H1 (cell line): ENCODE results near the gene RYK. TPM values are rescaled to one million over a fixed set of nuclear protein-coding genes. Genes with fewer than 3 reads are reported as not detected.

Experiments used
- CTCF ChIA-PET: fragments of 300-600 bp; sonication (Branson Sonifier 250); formaldehyde crosslinking; loops from one replicate; lab custom pipeline; 2021; ENCODE audit not compliant: partially characterized antibody; lab: Charles Lee
- POLR2A ChIA-PET: fragments of 300-600 bp; sonication (Branson Sonifier 250); formaldehyde crosslinking; loops from one replicate; lab custom pipeline; 2021; ENCODE audit warnings: inconsistent platforms; ENCODE audit not compliant: partially characterized antibody; lab: Charles Lee
- DNase-seq, 2 experiments: peaks; one replicate each; pipeline versions ENCODE4 v3.0.0 to v3.0.0-alpha.2; 2010 to 2022; ENCODE audit warnings: low spot score in 2 of 2, low read depth in 1 of 2, mixed read lengths in 1 of 2
- FAIRE-seq: peaks from 2 replicates; lab custom pipeline; 2011; peaks lifted over from hg19 to GRCh38; lab: Jason Lieb, UNC
- H2AFZ ChIP-seq: 2 replicates; pipeline ENCODE4 v1.8.1; 2012; ENCODE audit warnings: low read length, inconsistent platforms
- H2AK5ac ChIP-seq: 2 replicates; pipeline ENCODE4 v1.6.1; 2013; ENCODE audit warnings: low read depth, low read length
- H2BK120ac ChIP-seq: replicated peaks from 2 replicates; pipeline ENCODE3; 2013; ENCODE audit warnings: low read depth, low read length, inconsistent platforms
- H2BK12ac ChIP-seq: 2 replicates; pipeline ENCODE4 v1.6.1; 2013; ENCODE audit warnings: low read depth, low read length
- H2BK15ac ChIP-seq: 2 replicates; pipeline ENCODE4 v1.6.1; 2013; ENCODE audit warnings: low read length
- H2BK20ac ChIP-seq: 2 replicates; pipeline ENCODE4 v1.6.1; 2013; ENCODE audit warnings: low read length
- H2BK5ac ChIP-seq: 2 replicates; pipeline ENCODE4 v1.6.1; 2013; ENCODE audit warnings: low read depth, low read length
- H3K14ac ChIP-seq: 2 replicates; pipeline ENCODE4 v1.6.1; 2013; ENCODE audit warnings: inconsistent platforms; ENCODE audit not compliant: insufficient read length
- H3K18ac ChIP-seq: 2 replicates; pipeline ENCODE4 v1.6.1; 2013; ENCODE audit warnings: low read length; ENCODE audit errors: extremely low read depth
- H3K23ac ChIP-seq: 2 replicates; pipeline ENCODE4 v1.6.1; 2013; ENCODE audit warnings: inconsistent platforms; ENCODE audit not compliant: insufficient read length
- H3K23me2 ChIP-seq: 2 replicates; pipeline ENCODE4 v1.6.1; 2013; ENCODE audit warnings: low read depth, low read length
- H3K27ac ChIP-seq: 2 replicates; pipeline ENCODE4 v1.6.1; 2011; ENCODE audit warnings: low read depth, low read length, inconsistent platforms
- H3K27me3 ChIP-seq, 4 experiments: replicated peaks in 1 of 4; 1 replicate in 1 of 4; 2 replicates in 3 of 4; pipeline versions ENCODE4 v1.6.1 to v1.8.1; 2011 to 2013; ENCODE audit warnings: low read length in 3 of 4, mild to moderate bottlenecking in 3 of 4, inconsistent platforms in 2 of 4, mixed read lengths in 2 of 4, moderate library complexity in 1 of 4; ENCODE audit not compliant: control insufficient read depth in 3 of 4, insufficient read depth in 3 of 4; ENCODE audit errors: extremely low read depth in 1 of 4
- H3K36me3 ChIP-seq, 4 experiments: 2 replicates each; pipeline versions ENCODE4 v1.6.1 to v1.8.1; 2011 to 2013; ENCODE audit warnings: mild to moderate bottlenecking in 4 of 4, low read length in 3 of 4, moderate library complexity in 2 of 4, control low read depth in 1 of 4, inconsistent platforms in 1 of 4; ENCODE audit not compliant: insufficient read depth in 4 of 4, control insufficient read depth in 2 of 4
- H3K4ac ChIP-seq: replicated peaks from 2 replicates; pipeline ENCODE3; 2013; ENCODE audit warnings: low read length, low read depth, mixed read lengths, inconsistent platforms; ENCODE audit not compliant: insufficient read length
- H3K4me1 ChIP-seq, 4 experiments: replicated peaks in 1 of 4; 1 replicate in 1 of 4; 2 replicates in 3 of 4; pipeline versions ENCODE4 v1.6.1 to v1.8.1; 2011 to 2013; ENCODE audit warnings: low read length in 3 of 4, inconsistent platforms in 2 of 4, mixed read lengths in 1 of 4; ENCODE audit not compliant: insufficient read depth in 4 of 4, control insufficient read depth in 3 of 4
- H3K4me2 ChIP-seq, 2 experiments: 2 replicates each; pipeline versions ENCODE4 v1.6.1 to v1.8.1; 2011 to 2013; ENCODE audit warnings: low read depth in 2 of 2, low read length in 2 of 2, control low read depth in 1 of 2, inconsistent platforms in 1 of 2, mild to moderate bottlenecking in 1 of 2; ENCODE audit not compliant: insufficient read depth in 1 of 2
- H3K4me3 ChIP-seq, 4 experiments: fragments of 200-600, 300-600 bp in 1 of 4; sonication (generic), shearing (Covaris generic), sonication (Bioruptor Twin) in 1 of 4; 2 replicates each; pipeline versions ENCODE4 v1.5.1 to v1.8.1; 2011 to 2016; ENCODE audit warnings: low read length in 4 of 4, low read depth in 3 of 4, control low read depth in 2 of 4, inconsistent platforms in 2 of 4, mild to moderate bottlenecking in 2 of 4, mixed read lengths in 1 of 4, moderate library complexity in 1 of 4; ENCODE audit not compliant: insufficient read depth in 2 of 4; ENCODE audit errors: extremely low read depth in 1 of 4
- H3K56ac ChIP-seq: replicated peaks from 2 replicates; pipeline ENCODE3; 2013; ENCODE audit warnings: low read depth, mild to moderate bottlenecking, mixed read lengths, low read length, inconsistent platforms; ENCODE audit not compliant: insufficient read length
- H3K79me1 ChIP-seq: 2 replicates; pipeline ENCODE4 v1.6.1; 2013; ENCODE audit warnings: low read depth, low read length, control low read depth
- H3K79me2 ChIP-seq, 2 experiments: 2 replicates each; pipeline versions ENCODE4 v1.6.1 to v1.8.1; 2012 to 2013; ENCODE audit warnings: low read length in 2 of 2, mild to moderate bottlenecking in 2 of 2, inconsistent platforms in 1 of 2; ENCODE audit not compliant: insufficient read depth in 2 of 2, control insufficient read depth in 1 of 2
- H3K9ac ChIP-seq, 4 experiments: replicated peaks in 1 of 4; 1 replicate in 1 of 4; 2 replicates in 3 of 4; pipeline versions ENCODE4 v1.6.1 to v1.8.1; 2011 to 2013; ENCODE audit warnings: low read depth in 3 of 4, low read length in 3 of 4, control low read depth in 2 of 4, mild to moderate bottlenecking in 2 of 4, moderate library complexity in 2 of 4, inconsistent platforms in 1 of 4; ENCODE audit errors: extremely low read depth in 1 of 4
- H3K9me3 ChIP-seq, 2 experiments: 2 replicates each; pipeline versions ENCODE4 v1.6.1 to v1.8.1; 2012 to 2013; ENCODE audit warnings: mild to moderate bottlenecking in 2 of 2, moderate library complexity in 2 of 2, control low read depth in 1 of 2, inconsistent platforms in 1 of 2, low read depth in 1 of 2, low read length in 1 of 2, mixed read lengths in 1 of 2; ENCODE audit not compliant: insufficient read depth in 2 of 2
- H4K20me1 ChIP-seq, 2 experiments: replicated peaks in 1 of 2; 2 replicates each; pipeline versions ENCODE3 to v1.8.1; 2011 to 2013; ENCODE audit warnings: inconsistent platforms in 2 of 2, low read length in 2 of 2, mild to moderate bottlenecking in 1 of 2; ENCODE audit not compliant: insufficient read depth in 2 of 2, control insufficient read depth in 1 of 2
- H4K5ac ChIP-seq: 2 replicates; pipeline ENCODE4 v1.6.1; 2013; ENCODE audit warnings: low read length, low read depth, mixed read lengths, inconsistent platforms; ENCODE audit not compliant: insufficient read length
- H4K8ac ChIP-seq: 2 replicates; pipeline ENCODE4 v1.8.0; 2013; ENCODE audit warnings: mild to moderate bottlenecking, moderate library complexity, low read length, inconsistent platforms; ENCODE audit not compliant: insufficient read depth; ENCODE audit errors: extremely low read depth
- H4K91ac ChIP-seq: replicated peaks from 2 replicates; pipeline ENCODE3; 2013; ENCODE audit warnings: low read length, mixed read lengths, inconsistent platforms; ENCODE audit not compliant: insufficient read length
- CTBP2 ChIP-seq: IDR thresholded peaks from 2 replicates; pipeline ENCODE4 v1.7.0; 2011; ENCODE audit warnings: borderline replicate concordance, mild to moderate bottlenecking, moderate library complexity, mixed read lengths, low read length; ENCODE audit not compliant: insufficient read depth, insufficient read length
- EZH2 ChIP-seq: fragments of 200-600 bp; sonication (generic); IDR thresholded peaks from 2 replicates; pipeline ENCODE4 v1.7.1; 2012; ENCODE audit warnings: low read depth, mild to moderate bottlenecking, moderate library complexity, low read length, inconsistent platforms; ENCODE audit not compliant: severe bottlenecking
- polyA plus RNA-seq, 7 experiments: library from polyadenylated mRNA; depleted of rRNA in 3 of 7; stranded (reverse) in 5 of 7; unstranded in 2 of 7; fragments of >200 nt in 5 of 7; fragments of 200-250 nt in 2 of 7; gene quantifications; 1 replicate in 5 of 7; 2 replicates in 1 of 7; 4 replicates in 1 of 7; pipeline versions ENCODE4 v1.2.1 to v1.2.3, GENCODE V29; 2011 to 2013; ENCODE audit warnings: missing spikeins in 2 of 7, mixed read lengths in 2 of 7
- total RNA-seq: library from RNA; stranded (reverse); fragmentation: NEBNext Ultra II Directional; extraction: Animal tissue kit (Norgen Biotek cat#: 25700); gene quantifications from 2 replicates; pipeline ENCODE4 v1.2.1, GENCODE V29; 2021

Gene RYK
- total and polyA plus RNA-seq, 2 of the 8 experiments (the other 6 are each of a cell fraction or from before 2014, with no cell fraction given) = 30.5 to 63.8 TPM

DNA sequence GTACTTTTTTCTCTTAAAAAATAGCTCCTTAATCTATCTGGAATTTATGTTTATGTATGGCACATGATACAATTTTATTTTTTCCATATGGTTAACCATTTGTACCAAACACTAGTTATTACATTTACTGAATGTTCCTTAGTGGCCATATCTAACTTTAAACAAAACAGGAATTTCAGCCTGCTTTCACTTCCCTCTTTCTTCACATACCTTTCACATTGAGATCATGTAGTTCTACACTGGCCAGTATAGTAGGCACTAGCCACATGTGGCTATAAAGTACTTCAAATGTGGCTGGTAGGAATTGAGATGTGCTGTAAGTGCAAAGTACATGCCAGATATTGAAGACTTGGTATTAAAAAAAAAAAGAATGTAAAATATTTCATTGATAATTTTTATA is 4.7 kb upstream of the RYK start:
- no peak overlapping the region for H2AFZ ChIP-seq
- H2BK5ac ChIP-seq = no peak overlapping the region
- no peak overlapping the region for H3K4me2 ChIP-seq
- DNase-seq = no peak
- no peak overlapping the region for H2BK12ac ChIP-seq
- no peaks in the 10 kb centered on the region for H3K79me2 ChIP-seq
- no peaks in the 10 kb centered on the region for H3K36me3 ChIP-seq
- no peak overlapping the region for H4K8ac ChIP-seq
- no peaks in the 10 kb centered on the region for H3K79me1 ChIP-seq
- TF ChIP-seq CTBP2 (no peak), EZH2 (no peak)
- no peak overlapping the region for H2AK5ac ChIP-seq
- ChIA-PET POLR2A (no interaction called here), CTCF (interaction anchor here (0.7 to 2.8 kb wide), 3 partner anchors 12 to 43 kb away, joined by 3 to 10 read pairs (median 4); no protein-coding TSS in a partner anchor)
- H3K56ac ChIP-seq = no peak overlapping the region
- H3K9me3 ChIP-seq = 0 out of 4 replicates have a peak, but pooled peaks cover 0 to under 1% of the 10 kb centered on the region in 2 experiments
- no peaks in the 10 kb centered on the region for H3K27me3 ChIP-seq
- H4K5ac ChIP-seq = no peak overlapping the region
- no peak overlapping the region for H3K23ac ChIP-seq
- no peak overlapping the region for H3K18ac ChIP-seq
- no peak overlapping the region for H3K27ac ChIP-seq
- H3K14ac ChIP-seq = no peak overlapping the region
- no peak overlapping the region for H3K9ac ChIP-seq
- no peak overlapping the region for H2BK20ac ChIP-seq
- H2BK15ac ChIP-seq = no peak overlapping the region
- no peak for FAIRE-seq
- H2BK120ac ChIP-seq = no peak overlapping the region
- H3K4me3 ChIP-seq = no peak overlapping the region
- H3K4ac ChIP-seq = no peak overlapping the region
- H3K23me2 ChIP-seq = no peaks in the 10 kb centered on the region
- no peaks in the 10 kb centered on the region for H4K20me1 ChIP-seq
- no peak overlapping the region for H4K91ac ChIP-seq
- peaks cover 5 to 20% (median 10%) of the 10 kb centered on the region in 4 experiments for H3K4me1 ChIP-seq
